Kidney capillary endothelial cell (primary cell): ENCODE results near the gene ZNF331.
"Not testable (repeated sequence)": the region's sequence is repeated elsewhere in the genome, so short reads cannot be mapped to it uniquely, and the experiment has no call there.

ENCODE experiments used
- DNase-seq: peaks from one replicate; pipeline ENCODE4 v3.0.0-alpha.2; 2018; ENCODE audit warnings: low spot score

The ZNF331 gene

DNA sequence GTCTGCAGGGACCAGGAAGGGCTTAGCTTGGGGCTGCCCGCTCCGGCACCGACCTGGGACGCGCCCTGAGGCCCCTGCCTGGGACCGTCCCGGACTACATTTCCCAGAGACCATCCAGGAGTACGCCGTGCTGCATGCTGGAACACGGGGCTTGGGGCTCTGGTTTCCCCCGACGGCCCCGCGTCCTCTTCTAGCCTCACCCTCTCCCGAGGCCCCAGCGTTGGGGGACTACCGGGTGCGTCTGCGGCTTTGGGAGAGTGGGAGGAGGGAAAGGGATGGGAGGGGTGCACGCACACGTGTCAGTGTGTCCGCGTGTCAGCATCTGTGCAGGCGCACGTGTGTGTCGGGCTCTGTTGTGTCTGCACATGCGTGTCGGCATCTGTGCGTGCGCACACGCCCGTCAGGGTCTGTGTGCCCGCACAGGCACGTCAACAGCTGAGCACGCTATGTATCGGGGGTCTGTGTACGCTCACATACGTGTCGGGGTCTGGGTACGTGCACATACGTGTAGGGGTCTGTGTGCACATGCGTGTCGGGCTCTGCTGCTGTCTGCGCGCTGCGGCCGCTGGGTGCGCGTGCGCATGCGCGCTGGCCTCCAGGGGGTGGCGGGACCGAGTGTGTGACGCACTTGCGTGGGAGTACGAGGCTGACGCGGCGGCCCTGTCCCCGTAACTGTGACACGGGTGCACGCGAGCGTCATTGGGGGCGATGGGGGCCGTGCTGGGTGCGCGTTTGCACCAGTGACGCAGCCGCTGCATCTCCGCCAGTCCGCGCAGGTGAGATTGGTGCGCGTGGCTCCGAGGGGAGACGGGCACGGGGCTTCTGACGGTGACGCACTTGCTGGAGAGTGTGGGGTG lies at the start of gene ZNF331:
TSS of gene ZNF331 (plus strand) at position 625 of the 857 bp plus-strand sequence. CDS start 31,232 bp downstream, outside the sequence.
- peak; percentile 40 for DNase-seq

- no peak for DNase-seq
Measured at GRCh38 chr19:53492153-53492552, 45.8 kb upstream of the ZNF331 start.

- not testable (repeated sequence) for DNase-seq
Measured at GRCh38 chr19:53497311-53498023, 40.5 kb upstream of the ZNF331 start.

DNA sequence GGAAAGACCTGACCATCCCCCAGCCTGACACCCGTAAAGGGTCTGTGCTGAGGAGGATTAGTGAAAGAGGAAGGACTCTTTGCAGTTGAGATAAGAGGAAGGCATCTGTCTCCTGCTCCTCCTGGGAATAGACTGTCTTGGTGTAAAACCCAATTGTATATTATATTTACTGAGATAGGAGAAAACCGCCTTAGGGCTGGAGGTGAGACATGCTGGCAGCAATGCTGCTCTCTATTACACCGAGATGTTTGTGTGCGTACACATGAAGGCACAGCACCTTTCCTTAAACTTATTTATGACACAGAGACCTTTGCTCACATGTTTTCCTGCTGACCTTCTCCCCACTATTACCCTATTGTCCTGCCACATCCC lies 39.9 kb upstream of the ZNF331 start:
- DNase-seq, result not testable (repeated sequence)

DNA sequence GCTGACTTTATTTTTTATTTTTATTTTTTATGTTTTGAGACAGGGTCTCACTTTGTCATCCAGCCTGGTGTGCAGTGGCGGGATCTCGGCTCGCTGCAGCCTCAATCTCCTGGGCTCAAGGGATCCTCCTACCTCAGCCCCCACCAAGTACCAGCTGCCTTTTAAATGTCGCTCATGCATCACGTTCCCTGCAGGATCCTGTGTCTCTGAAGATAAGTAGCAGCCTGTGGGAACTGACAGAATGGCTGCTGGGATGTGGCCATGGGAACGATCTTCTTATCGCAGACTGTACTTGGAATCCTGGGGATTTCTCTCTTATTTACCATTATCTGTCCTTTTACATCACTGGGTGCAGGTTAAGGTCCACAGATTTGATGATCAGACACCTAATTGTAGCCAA lies 34.8 kb upstream of the ZNF331 start:
- DNase-seq, result not testable (repeated sequence)

DNA sequence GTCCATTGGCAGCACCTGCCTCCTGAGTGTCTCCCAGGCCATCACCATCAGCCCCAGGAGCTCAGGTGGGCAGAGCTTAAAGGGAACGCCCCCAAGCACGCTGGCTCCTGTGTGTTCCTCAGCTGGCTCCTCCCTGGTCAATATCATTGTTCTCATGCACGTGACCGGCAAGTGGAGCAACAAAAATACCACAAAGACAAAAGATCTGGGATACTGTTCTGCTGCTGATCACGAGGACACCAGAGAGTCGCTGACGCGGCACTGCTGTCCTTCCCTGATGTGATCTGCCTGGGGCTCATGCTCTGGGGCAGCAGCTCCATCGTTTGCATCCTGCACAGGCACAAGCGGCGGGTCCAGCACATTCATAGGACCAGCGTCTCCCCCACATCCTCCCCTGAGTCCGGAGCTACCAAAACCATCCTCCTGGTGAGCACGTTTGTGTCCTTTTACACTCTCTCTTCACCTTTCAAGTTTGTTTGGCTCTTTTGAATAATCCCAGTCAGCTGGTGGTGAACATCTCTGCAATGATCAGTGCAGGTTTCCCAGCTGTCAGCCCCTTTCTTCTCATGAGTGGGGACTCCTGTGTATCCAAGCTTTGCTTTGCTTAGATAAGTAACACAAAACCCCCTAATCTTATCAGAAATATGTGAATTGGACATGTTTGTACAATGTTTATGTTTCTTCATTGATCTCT lies 34.1 kb upstream of the ZNF331 start:
- DNase-seq, result not testable (repeated sequence)

DNA sequence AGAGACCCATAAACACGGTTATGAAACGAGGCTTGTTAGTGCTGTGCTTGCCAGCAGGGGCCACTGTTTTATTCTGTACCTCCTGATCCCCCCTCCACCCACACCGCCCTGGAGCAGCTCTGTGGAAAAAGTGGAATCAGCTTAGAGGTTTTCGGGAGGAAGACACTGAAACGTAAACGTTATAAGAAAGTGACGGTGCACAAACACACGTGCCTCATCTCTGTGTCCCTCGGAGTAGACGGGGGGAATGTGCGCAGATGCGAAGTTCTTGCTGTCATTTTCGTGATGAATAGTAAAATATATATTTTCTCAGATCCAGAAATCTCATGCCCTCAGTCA lies 33.6 kb upstream of the ZNF331 start:
- DNase-seq, result not testable (repeated sequence)

DNA sequence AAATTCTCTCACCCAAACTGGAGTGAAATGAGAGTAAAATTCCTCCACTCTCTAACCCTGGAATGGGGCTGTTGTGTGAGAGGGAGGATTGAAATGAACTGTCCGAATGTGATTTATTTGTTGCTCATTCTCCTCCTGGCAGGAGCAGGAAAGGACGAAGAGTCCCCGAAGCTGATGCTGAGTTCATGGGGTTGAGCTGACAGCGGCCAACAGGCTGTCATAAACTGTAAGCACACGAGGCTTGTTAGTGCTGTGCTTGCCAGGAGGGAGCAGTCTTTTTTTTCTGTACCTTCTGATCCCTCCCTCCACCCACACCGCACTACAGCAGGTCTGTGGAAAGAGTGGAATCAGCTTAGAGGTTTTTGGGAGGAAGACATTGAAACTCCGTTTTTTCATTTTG lies 33.1 kb upstream of the ZNF331 start:
- DNase-seq, result no peak

DNA sequence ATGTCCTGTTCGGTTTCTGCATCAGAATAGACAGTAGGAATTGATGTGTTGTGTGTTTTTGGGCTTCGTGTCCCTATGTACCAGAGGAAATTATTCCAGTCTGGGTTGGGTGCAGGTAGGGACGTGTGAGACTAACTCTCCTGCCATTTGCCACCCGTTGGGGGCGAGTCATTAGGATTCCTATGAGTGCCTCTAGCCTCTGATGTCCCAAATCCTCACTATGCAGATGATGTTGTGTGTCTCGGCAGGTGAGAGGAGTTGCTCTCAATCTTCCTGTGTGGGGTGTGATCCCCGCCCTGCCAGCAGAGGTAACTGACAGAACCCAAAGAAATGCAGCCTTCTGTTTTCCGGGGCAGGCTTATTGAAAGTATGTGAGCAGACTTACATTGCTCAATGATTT lies 31.2 kb upstream of the ZNF331 start:
- DNase-seq, result no peak

DNA sequence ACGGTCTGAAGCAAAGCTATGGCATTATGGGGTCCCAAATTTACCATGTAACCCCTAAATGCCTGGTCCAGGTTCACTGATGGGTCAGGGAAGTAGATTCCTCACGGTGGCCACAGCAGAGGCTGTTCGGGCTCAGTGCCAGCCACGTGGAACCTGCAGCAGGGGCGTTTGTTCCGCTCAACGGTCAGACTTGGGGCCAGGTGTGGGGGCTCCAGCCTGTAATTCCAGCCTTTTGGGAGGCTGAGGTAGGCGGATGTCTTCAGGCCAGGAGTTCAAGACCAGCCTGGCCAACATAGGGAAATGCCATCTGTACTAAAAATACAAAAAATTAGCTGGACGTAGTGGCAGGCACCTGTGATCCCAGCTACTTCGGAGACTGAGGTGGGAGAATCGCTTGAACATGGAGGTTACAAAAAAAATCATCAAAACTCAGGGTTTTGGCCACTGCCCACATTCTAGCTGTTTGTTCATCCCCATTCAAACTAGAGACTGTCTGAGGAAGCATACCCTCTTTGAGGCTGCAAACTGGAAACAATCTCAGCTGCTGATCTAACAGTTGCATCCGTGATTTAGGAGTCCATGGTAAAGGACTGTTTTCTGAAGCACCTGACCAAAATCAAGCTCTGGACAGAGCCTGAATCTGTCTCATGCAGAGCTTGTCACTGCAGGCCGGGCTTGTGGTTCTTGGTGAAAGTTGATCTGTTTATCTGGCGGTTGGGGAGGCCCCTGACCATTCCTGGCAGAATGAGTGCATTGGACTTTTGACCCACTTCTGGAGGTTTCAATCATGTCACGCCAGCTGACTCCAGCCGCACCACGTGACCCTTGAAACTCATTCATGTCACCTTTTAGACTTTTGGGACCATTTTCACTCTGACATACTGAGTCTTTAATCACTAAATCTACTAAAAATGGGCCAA lies 30.2 kb upstream of the ZNF331 start:
- DNase-seq, result no peak

- DNase-seq, result no peak
Measured at GRCh38 chr19:53509443-53509842, 28.5 kb upstream of the ZNF331 start.

DNA sequence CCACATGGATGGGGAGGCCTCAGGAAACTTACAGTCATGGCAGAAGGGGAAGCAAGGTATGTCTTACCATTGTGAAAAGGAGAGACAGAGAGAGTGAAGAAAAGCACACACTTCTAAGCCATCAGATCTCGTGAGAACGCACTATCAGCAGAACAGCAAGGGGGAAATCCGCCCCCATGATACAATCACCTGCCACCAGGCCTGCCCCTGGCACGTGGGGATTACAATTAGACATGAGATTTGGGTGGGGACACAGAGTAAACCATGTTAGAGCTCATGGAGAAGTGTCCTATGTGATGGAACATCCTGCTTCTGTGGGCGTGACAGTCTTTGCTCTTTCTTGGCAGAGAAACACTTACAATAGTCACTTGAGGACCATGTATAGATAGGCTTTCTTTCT lies 28.1 kb upstream of the ZNF331 start:
- DNase-seq, result no peak

DNA sequence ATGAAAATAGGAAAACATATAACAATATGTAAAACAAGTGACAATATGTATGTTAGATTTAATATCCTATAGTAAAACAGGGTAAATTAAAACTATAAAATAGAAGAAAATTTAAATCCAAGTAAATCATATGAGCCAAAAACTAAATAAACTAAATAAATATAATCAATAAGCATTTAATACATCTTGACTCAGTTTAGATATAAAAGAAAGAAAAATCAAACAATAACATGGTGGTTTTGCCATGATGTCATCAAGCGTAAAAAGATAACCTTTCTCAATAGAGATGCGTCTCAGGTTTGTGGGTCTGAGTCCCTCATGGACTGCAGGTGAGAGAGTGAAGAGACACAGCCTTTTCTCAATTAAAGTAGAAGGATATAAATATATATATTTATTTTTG lies 26.6 kb upstream of the ZNF331 start:
- DNase-seq, result no peak

GRCh38 chr19:53511933-53512374 lies 26.0 kb upstream of the ZNF331 start:
- peak; percentile 39 for DNase-seq

DNA sequence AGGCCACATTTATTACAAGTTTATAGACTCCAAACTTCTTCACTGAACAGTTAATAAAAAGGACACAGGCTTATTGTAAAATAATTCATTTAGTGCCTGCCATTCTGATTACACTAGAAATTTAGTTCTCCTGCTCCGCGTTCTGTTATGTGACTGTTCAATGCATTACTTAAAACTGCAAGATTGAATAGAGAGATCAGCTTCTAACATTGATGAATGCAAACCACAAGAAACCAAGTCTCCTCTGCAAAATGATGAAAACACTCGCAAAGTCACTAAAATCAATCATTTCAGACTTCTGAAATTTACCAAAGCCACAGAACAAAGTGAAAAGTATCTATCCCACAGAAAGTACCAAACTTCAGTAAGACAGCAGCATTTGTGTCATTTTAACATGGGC lies 22.9 kb upstream of the ZNF331 start:
- DNase-seq, result not testable (repeated sequence)

- no peak for DNase-seq
Measured at GRCh38 chr19:53517114-53517741, 20.7 kb upstream of the ZNF331 start.

DNA sequence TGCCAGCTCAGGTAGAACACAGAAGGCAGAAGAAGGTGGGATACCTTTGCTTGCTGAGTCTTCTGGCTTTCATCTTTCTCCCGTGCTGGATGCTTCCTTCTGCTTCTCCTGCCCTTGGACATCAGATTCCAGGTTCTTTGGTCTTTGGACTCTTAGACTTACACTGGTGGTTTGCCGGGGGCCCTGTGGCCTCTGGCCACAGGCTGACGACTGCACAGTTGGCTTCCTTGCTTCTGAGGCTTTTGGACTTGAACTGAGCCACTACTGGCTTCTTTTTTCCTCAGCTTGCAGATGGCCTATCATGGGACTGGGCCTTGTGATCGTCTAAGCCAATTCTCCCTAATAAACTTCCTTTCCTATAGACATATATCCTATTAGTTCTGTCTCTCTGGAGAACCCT lies 19.8 kb upstream of the ZNF331 start:
- no peak for DNase-seq

DNA sequence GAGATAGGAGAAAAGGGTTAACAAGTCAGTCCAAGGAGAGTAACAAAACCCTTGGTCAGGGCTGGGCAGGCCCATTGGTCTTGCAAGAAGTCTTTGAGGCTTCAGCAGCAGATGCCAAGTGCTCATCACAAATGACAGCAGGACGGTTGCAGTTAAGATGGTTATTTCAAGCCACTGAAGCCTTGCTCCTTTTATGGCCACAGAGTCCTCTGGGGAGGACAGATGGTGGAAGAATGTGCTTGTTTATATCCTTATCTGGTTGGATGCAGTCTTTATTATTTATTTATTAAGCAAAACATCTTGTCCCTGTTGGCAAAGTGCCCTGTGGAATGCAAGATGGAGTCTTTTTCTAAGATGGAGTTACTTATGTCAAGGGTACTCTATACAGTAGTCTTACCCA lies 19.2 kb upstream of the ZNF331 start:
- no peak for DNase-seq

DNA sequence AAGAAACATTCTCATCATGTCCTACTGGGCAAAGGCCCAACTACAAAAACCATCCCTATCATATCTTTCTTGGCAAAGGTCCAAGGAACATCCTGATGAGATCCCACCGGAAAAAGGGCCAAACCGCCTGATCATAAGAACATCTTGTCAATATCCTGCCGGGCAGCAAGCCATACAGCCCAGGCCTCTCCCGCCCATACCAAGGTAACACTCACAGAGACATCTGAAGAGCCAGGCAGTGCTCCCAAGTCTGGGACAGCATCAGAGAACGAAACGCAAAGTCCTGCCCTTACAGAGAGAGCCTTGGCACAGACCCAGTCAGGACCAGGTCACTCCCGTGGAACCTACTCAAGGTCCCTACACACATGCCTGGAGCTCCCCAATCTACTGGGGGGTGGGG lies 18.5 kb upstream of the ZNF331 start:
- no peak for DNase-seq

GRCh38 chr19:53520163-53520546 lies 17.8 kb upstream of the ZNF331 start:
- no peak for DNase-seq
